NCI-H2196 treated with DMSO at 0.1 percent for 48 hours (cell line): ENCODE measurements around the gene ZNF541.

Experiments
- DNase-seq: peaks from one replicate; lab custom pipeline; 2025; ENCODE audit not compliant: unreplicated experiment; lab: John Stamatoyannopoulos, UW

ZNF541 gene, protein sequence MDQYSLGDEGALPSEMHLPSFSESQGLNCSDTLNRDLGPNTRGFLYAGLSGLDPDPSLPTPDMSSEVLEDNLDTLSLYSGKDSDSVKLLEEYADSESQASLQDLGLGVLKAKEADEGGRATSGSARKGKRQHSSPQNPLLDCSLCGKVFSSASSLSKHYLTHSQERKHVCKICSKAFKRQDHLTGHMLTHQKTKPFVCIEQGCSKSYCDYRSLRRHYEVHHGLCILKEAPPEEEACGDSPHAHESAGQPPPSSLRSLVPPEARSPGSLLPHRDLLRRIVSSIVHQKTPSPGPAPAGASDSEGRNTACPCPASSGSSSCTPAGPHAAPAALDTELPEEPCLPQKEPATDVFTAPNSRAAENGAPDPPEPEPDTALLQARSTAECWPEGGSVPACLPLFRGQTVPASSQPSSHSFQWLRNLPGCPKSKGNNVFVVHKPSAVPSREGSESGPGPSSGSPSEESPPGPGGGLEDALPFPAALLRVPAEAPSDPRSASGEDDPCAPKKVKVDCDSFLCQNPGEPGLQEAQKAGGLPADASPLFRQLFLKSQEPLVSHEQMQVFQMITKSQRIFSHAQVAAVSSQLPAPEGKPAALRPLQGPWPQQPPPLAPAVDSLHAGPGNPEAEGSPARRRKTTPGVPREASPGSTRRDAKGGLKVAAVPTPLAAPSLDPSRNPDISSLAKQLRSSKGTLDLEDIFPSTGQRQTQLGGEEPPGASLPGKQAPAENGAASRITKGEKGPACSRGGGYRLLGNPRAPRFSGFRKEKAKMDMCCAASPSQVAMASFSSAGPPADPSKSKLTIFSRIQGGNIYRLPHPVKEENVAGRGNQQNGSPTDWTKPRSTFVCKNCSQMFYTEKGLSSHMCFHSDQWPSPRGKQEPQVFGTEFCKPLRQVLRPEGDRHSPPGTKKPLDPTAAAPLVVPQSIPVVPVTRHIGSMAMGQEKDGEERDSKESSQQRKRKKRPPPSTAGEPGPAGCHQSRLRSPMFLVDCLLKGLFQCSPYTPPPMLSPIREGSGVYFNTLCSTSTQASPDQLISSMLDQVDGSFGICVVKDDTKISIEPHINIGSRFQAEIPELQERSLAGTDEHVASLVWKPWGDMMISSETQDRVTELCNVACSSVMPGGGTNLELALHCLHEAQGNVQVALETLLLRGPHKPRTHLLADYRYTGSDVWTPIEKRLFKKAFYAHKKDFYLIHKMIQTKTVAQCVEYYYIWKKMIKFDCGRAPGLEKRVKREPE (N-terminal part only)

DNA sequence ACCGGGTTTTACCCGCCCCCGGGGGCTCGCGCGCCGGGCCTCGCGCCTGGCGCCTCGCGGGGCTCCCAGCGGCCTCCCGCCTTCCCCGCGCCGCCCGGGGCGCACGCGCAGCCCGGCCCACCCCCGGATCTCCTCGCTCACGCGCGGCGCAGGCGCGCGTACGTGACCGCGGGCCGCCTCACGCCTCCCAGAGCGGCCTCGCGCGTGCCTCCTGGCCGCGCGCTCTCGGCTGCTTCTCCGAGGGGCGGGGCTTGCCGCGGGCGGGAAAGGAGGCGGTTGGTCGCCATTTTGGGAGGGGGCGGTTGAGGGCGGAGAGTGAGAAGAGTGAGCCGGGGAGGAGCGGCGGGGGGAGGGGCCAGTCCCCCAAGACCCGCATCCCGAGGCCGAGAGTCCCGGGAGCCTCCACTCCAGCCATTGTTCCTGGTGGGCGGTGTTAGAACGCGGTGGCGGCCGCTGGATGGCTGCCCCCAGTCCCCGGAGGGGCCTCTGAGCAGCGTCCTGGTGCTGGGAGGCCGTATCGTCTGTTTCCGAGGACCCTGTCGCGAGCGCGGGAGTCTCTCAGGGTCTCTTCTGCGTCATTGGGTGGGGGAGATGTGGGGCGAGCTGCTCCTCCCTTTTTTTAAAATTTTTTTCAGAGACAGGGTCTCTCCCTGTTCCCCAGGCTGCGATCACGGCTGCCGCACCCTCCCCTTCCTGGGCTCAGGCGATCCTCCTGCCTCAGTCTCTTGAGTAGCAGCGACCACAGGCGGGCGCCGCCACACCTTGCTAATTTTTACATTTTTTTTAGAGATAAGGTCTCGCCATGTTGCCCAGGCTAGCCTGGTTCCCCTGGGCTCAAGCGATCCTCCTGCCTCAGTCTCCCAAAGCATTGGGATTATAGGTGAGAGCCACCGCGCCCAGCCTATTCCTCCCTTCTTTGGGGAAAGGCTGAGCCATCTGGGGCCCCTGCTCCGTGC, at the start of gene ZNF541:
ZNF541 (minus strand) TSS at position 78 of the 956 bp plus-strand sequence. CDS start 17,292 bp downstream, outside the sequence.
- no peak for DNase-seq

DNA sequence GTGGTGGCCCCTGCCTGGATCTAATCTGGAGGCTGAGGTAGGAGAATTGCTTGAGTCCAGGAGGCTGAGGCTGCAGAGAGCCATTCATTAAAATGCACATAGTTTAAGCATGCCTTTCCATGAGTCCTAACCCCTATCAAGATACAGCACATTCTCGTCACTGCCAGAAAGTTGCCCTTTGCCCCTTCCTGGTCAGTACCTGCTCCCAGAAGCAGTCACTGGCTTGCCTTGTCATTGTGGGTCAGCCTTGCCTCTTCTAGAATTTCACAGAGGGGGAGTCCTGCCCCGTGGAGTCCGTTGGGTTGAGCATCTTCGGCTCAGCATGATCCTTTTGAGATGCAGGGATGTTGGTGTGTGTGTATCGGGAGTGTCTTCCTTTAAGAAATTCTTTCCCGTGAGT, 46.8 kb upstream of the ZNF541 start:
- DNase-seq: no peak

DNA sequence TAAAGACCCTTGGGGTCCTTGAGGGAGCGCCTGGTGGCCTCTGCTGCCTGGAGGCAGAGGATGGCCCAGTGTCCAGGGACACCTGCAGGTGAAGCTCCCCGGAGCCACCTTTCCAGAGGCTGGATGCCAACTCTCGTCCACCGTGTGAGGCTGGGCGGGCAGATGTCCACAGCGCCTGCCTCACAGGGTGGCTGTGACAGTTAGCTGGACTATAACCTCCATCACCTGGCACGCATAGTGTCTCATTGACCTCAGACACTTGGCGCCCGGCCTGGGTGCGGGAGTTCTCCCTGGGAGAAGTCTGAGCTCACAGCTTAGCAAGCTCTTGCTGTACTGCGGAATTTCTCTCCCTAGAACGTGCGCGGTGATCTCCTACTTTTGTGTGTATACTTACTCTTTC, 45.8 kb upstream of the ZNF541 start:
- peak; percentile 63 for DNase-seq

DNA sequence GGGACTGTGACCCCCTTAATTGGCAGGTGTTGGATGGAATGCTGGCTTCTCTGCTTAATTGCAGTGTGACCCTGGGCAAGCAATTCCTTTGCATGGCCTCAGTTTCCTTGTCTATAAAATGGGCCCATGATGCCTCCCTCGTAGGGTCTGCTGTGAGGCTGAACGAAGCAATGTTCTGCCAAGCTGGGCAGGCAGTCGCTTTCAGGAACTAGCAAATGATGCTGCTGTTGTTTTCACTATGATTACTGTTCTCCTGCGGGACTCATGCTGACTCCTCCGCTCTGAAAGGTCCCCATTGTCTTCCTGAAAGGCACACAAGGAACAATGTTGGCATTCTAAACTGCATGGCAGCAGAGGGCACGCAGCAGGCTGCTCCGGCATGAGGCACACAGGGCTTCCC, 42.8 kb upstream of the ZNF541 start:
- no peak for DNase-seq

DNA sequence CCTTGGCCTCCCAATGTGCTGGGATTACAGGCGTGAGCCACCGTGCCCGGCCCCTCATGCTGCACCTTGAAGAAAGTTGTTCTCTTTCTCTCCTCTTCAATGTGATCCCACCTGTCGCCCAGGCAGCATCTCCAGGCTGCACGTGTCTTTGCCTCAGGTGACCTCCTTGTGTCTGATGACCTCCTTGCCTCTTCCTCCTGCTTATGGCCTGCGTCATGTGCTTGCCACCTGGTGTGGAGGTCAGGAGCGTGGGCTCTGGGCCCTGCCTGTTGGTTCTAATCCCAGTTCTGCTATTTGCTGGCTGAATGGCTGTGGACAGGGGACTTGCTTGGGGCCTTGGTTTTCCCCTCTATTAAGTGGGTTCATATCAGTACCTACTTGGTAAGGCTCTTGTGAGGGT, 42.3 kb upstream of the ZNF541 start:
- DNase-seq: no peak

DNA sequence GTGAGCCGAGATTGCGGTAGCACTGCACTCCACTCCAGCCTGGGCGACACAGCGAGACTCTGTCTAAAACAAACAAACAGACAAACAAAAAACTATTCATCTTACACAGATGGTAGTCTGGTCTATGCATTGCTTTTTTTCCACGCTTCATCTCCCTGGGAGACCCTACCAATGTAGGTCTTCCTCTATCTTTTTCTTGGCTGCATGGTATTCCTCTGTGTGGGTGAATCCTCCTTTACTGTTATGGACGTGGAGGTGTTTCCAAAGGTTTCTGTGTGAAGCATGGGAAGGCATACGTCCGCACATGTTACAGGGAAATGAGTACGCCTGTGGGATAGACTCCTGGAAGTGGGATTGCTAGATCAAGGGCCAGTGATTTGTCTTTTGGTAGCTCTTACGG, 41.6 kb upstream of the ZNF541 start:
- DNase-seq: no peak

DNA sequence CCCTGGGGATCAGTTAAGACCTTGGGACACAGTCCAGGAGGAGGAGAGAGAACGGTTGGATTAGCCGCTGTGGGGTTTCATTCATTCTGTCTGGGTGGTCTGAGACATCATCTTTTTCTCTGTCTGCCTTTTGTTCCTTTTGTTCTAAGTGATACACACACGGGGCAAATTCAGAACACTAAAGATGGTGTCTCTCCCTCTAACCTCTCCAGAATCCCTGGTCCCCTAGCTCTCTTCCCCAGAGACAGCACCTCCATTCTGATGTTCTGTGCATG, 41.0 kb upstream of the ZNF541 start:
- no peak for DNase-seq

DNA sequence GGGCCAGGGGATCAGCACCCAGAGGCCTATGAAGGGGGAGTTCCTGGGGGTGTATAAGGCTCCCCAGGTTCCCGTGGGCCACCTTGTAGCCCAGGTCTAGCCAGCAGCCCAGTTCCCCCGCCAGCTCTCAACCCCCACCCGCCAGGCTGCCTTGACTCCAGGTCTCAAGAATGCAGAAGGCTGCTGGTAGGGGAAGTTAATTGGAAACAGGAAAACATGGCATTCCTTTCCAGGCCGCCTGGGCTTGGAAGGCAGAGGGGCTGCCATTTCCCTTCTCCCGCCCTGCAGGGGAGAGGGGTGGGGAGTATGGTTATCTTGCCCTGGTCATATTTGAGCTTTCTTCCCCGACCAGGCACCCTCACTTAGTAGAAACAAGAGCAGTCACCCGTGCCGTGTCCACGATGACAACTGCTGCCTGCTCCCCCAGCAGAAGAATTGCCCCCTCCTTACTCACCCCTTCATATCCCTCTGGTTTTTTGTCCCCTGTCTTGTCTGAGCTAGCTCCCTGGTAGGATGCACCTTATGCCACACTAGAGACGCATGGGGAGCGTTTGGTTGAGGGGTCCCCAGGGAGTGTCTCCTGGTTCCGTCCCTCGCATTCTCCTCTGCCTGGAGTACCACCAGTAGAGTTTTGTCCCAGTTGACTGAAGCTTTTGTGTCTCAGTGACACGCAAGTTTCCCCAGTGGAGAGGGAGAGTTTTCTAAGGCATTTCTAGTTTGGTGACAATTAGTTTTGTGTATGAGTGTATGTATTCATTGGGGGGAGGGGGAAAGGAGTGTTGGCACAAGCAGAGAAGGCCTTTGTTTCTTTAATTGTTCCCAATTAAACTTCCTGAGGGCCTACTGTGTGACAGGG, 40.4 kb upstream of the ZNF541 start:
- DNase-seq: no peak

DNA sequence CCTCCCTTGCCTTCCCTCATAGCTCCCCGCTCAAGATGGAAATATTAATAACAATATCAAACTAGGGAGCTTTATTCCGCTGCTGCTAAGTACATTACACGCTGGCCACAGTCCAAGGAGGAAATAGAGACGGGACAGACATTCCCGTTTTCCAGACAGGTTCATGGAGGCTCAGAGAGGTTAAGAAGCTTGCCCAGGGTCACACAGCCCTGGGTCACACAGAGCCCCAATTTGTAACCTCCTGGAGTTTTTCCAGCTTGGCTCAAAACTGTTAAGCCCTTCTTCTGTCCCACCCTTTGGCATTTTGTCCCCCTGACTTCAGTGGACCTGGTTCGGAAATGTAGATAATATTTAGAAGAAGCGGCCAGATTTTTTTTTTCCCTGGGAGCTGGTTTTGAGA, 38.0 kb upstream of the ZNF541 start:
- DNase-seq: no peak

DNA sequence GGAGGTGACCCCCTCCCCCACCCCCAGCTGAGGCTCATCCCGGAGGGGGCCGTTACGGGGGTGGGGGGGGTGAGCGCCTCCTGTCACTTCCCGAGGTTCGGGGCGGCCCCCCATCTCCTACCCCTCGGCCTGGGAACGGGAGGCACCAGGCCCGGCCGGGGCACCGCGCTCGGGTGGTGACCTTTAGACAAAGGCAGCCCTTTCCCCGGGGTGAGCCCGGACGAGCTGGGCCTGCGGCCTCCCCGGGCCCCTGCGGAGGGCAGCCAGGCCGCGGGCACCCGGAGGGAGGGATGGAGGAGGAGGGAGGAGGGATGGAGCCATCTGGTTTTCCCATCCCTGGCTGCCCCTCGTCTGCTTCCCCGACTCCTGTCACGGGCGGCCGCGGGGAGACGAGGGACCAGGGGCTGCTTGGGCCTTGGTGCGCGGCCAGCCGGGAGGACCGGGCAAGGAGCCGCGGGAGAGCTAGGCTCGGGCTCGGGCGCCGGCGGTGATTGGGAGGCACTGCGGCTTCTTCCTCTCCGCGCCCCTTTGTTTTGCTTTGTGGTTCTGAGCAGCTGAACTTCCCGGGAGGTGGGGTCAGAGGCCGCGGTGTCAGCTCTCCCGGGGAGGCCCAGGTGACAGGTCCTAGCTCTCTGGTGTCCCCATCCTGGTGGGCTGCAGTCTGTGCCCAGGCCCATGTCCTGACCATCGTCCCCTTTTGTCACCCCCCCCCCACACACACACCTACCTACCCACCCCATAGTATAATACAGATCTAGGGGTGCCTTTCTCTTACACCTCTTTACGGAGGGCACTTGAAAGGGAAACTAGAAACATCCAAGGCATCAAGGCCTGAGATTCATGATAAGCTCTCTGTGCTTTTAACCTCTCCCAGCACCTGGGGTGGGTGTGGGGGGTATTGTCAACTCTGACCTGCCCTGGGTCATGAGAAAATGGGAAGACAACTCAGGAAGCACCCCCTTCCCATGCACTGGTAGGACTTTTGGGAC, 37.3 kb upstream of the ZNF541 start:
- DNase-seq: peak; percentile 31

DNA sequence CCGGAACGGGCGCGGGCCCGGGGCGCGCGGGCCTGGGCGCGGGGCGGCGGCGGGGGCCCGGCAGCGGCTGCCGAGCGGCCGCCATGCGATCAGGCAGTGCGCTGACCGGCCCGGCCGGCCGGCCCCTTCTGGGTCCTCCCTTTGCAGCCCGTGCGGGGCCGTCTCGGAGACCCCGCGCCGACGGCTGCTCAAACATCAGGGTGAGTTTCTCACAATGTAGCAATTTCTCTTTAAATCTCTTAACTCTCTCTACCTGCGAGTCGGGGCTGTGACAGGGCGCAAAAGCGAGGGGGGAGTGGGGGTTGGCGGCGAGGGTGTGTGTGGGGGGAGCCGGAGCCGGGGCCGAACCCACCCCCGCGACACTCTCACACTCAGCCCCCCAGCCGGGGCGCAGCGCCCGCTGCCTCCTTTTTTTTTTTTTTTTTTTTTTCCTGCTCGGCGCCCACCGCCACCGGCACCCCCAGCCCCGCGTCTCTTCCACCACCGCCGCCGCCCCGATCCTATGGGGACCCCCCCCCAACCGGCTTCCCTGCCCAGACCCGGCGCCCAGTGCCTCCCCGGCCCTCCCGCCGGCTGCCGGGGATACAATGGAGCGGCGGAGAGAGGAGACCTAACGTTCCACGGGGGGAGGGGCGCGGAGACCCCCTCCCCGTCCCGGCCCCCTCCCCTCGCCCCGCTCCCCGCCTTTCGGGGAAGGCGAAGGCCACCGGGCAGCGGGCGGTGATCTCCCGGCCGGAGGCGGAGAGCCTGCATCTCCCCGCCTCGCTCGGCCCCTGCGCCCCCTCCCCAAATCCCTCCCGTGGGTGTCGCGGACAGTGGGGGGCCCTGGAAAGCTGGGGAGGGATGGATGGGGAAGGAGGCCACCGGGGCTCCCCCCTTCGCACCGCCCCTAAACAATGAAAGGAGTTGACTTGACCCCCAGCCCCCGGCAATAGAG, 36.3 kb upstream of the ZNF541 start, which contains the start of gene BICRA:
BICRA (plus strand) TSS at position 166 of the 937 bp plus-strand sequence. CDS start 64,441 bp downstream, outside the sequence.
- peak; percentile 75 for DNase-seq

DNA sequence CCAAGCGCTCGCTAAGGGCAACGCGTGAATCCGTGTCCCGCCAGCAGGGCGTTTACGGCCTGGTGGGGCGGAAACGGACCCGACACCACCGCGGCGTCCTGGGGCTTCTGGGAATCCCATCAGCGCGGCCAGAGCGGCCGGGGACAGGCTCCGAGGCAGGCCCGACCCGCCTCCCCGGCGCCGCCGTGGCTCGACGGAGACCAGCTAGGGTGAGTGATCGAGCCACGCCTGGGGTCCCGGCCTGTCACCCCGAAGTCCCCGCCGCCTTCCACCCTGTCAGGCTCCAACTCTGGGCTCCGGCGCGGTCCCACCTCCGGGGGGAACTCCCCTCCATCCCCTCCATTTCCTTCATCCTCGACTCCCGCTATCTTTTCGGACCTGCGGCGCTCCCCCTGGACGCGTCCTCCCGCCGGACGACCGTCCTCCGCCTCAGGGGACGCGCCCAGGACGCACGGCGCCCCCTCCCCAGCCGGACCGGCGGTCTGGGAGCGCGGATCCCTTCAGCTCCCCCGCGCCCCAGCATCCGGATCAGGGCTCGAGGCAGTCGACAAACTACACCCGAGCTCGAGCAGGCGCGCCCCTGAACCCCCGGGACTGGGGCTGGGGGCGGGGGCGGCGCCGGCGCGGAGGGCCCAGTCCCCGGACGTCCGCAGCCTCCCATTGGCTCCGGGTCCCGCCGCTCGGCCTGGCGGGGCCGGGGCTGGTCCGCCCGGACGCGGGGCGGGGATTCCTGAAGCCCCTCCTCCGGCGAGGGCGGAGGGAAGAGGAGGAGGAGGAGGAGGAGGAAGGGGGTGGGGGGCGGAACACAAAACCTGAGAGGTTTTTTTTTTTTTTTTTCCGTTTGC, 35.3 kb upstream of the ZNF541 start:
- DNase-seq: peak; percentile 50

DNA sequence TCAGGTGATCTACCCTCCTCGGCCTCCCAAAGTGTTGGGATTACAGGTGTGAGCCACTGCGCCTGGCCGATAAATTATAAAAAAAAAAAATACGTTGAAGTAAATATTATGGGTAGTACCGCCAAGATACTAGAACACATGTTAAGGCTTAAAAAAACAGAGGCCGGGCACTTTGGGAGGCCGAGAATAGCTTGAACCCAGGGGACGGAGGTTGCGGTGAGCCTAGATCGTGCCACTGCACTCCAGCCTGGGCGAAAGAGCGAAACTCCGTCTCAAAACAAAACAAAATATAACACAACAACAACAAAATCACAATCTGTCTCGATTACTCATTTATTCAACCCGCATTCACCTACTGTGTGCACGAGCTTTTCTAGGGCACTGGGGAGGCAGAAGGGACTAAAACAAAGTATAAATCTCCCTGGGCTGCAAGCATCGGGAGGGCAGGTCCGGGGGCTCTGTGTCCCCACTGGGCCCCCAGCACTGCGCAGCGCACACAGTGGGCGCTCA, 34.7 kb upstream of the ZNF541 start:
- DNase-seq: no peak

DNA sequence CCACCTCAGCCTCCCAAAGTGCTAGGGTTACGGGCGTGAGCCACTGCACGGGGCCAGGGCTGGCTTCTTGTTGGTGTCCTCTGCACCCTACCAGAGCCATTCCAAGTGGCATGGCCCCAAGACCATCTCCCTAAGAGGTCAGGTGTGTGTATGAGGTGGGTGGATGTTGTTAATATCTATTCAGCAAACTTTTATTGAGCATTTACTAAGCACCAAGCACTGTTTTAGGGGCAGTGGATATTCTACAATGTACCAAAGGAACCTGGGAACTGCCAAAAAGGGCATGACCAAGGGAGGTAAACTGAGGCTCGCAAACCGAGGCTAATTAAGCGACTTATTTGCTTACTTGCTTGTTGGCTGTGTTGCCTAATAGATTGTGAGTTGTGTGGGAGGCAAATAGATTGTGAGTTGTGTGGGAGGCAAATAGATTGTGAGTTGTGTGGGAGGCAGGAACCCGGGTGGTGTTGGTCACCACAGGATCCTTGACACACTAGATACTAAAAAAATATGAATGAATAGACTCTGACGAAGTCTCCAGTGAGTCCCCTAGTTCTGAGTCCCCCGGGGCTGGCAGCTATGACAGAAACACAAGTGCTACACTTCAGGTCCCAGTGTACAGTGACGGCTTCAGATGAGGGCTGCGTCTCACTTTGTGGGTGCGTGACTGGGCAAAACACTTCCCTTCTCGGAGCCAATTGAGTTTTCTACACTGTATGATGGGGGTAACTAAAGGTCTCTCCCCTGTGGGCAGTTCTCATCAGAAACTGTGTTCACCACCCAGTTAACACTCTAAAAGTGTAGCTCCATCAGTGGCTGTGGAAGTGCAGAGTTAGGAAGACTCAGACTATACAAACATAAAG, 31.0 kb upstream of the ZNF541 start:
- DNase-seq: no peak
